Measurements from ENCODE around the gene PKP3.
"Not testable (repeated sequence)": the region's sequence is repeated elsewhere in the genome, so short reads cannot be mapped to it uniquely, and the experiment has no call there.

The PKP3 gene

GRCh38 chr11:431921-432320 lies 37.9 kb downstream of the PKP3 start:
- DNase-seq, result no peak

- DNase-seq, result no peak
Observed at GRCh38 chr11:432501-433100, 38.6 kb downstream of the PKP3 start.

- DNase-seq, result no peak
Observed at GRCh38 chr11:433111-433510, 39.1 kb downstream of the PKP3 start.

GRCh38 chr11:433641-434040 lies 39.6 kb downstream of the PKP3 start:
- DNase-seq, result no peak

GRCh38 chr11:434496-434895 lies 40.5 kb downstream of the PKP3 start:
- DNase-seq, result no peak

GRCh38 chr11:434999-435740 lies 41.2 kb downstream of the PKP3 start:
- DNase-seq, result not testable (repeated sequence)

- no peak for DNase-seq
Observed at GRCh38 chr11:437228-437870, 43.3 kb downstream of the PKP3 start.

GRCh38 chr11:438101-438844 lies 44.3 kb downstream of the PKP3 start:
- no peak for DNase-seq

GRCh38 chr11:439315-440064 lies 45.5 kb downstream of the PKP3 start:
- no peak for DNase-seq

- no peak for DNase-seq
Observed at GRCh38 chr11:440065-441042, 46.3 kb downstream of the PKP3 start.

- DNase-seq, result no peak
Observed at GRCh38 chr11:441043-441417, 47.0 kb downstream of the PKP3 start.

GRCh38 chr11:441418-442274 lies 47.6 kb downstream of the PKP3 start, which contains the start of gene ANO9:
Gene ANO9 (minus strand): TSS chr11:442011. CDS start chr11:441926, 85 bp downstream.
- DNase-seq, result no peak

GRCh38 chr11:442611-443081 lies 48.6 kb downstream of the PKP3 start:
- no peak for DNase-seq

GRCh38 chr11:443542-444199 lies 49.7 kb downstream of the PKP3 start:
- DNase-seq, result no peak

GRCh38 chr11:444396-445144 lies 50.6 kb downstream of the PKP3 start:
- DNase-seq, result peak; percentile 70

- no peak for DNase-seq
Observed at GRCh38 chr11:445765-446588, 52.0 kb downstream of the PKP3 start.

GRCh38 chr11:446891-447290 lies 52.9 kb downstream of the PKP3 start:
- DNase-seq, result peak; percentile 41
